ENCODE results near the gene CSRP1. TPM values are rescaled to one million over a fixed set of nuclear protein-coding genes. Genes with fewer than 3 reads are reported as not detected.
A peak's percentile ranks its signal among the peaks of the same experiment; 100 is the strongest.

CSRP1 gene
- total RNA-seq, 1 donor from 2014 or later: 19.4 TPM

GRCh38 chr1:201531551-201532425 lies 24.9 kb upstream of the CSRP1 start:
- H3K4me3 Mint-ChIP-seq (ENCODE audit: low read depth): no peak overlapping the region
- TF ChIP-seq CTCF (IDR thresholded peaks at IDR 0.05; ENCODE audit: unreplicated experiment): no peak
- peaks cover 1% of the 10 kb centered on the region for H3K4me1 Mint-ChIP-seq (ENCODE audit: low read depth)
- no peaks in the 10 kb centered on the region for H3K36me3 Mint-ChIP-seq (ENCODE audit: insufficient read depth)
- DNase-seq (ENCODE audit: low spot score, unreplicated experiment): no peak
- H3K27ac Mint-ChIP-seq: peak overlapping the region; percentile 45
- H3K27me3 Mint-ChIP-seq: peaks cover 38% of the 10 kb centered on the region
- no peaks in the 10 kb centered on the region for H3K9me3 Mint-ChIP-seq (ENCODE audit: low read depth)

GRCh38 chr1:201530741-201531531 lies 24.0 kb upstream of the CSRP1 start:
- TF ChIP-seq CTCF (IDR thresholded peaks at IDR 0.05; ENCODE audit: unreplicated experiment): peak; percentile 80
- DNase-seq (ENCODE audit: low spot score, unreplicated experiment): peak; percentile 58
- Mint-ChIP-seq H3K36me3 (ENCODE audit: insufficient read depth) (no peaks in the 10 kb centered on the region), H3K9me3 (ENCODE audit: low read depth) (no peaks in the 10 kb centered on the region), H3K4me3 (ENCODE audit: low read depth) (no peak overlapping the region), H3K4me1 (ENCODE audit: low read depth) (peaks cover 1% of the 10 kb centered on the region), H3K27me3 (peaks cover 30% of the 10 kb centered on the region), H3K27ac (peak overlapping the region; percentile 55)

- no peak for TF ChIP-seq CTCF (IDR thresholded peaks at IDR 0.05; ENCODE audit: unreplicated experiment)
- Mint-ChIP-seq H3K27ac (no peak overlapping the region), H3K27me3 (peaks cover 14% of the 10 kb centered on the region), H3K4me3 (ENCODE audit: low read depth) (no peak overlapping the region), H3K9me3 (ENCODE audit: low read depth) (no peaks in the 10 kb centered on the region), H3K36me3 (ENCODE audit: insufficient read depth) (peaks cover 2% of the 10 kb centered on the region), H3K4me1 (ENCODE audit: low read depth) (peaks cover 1% of the 10 kb centered on the region)
- DNase-seq (ENCODE audit: low spot score, unreplicated experiment): no peak
Measured at GRCh38 chr1:201528631-201529252, 21.8 kb upstream of the CSRP1 start.

GRCh38 chr1:201527879-201528278 lies 21.0 kb upstream of the CSRP1 start:
- DNase-seq (ENCODE audit: low spot score, unreplicated experiment): no peak
- H3K27ac Mint-ChIP-seq: no peak overlapping the region

More at GRCh38 chr1:201527879-201528278, 21.0 kb upstream of the CSRP1 start:
- Mint-ChIP-seq H3K4me3 (ENCODE audit: low read depth) (no peak overlapping the region), H3K4me1 (ENCODE audit: low read depth) (peaks cover 1% of the 10 kb centered on the region), H3K27me3 (peaks cover 11% of the 10 kb centered on the region), H3K36me3 (ENCODE audit: insufficient read depth) (peaks cover 2% of the 10 kb centered on the region), H3K9me3 (ENCODE audit: low read depth) (no peaks in the 10 kb centered on the region)
- no peak for TF ChIP-seq CTCF (IDR thresholded peaks at IDR 0.05; ENCODE audit: unreplicated experiment)
